Colonic mucosa (tissue), 4 donors: ENCODE measurements around the gene AMBRA1. TPM values are rescaled to one million over a fixed set of nuclear protein-coding genes. Genes with fewer than 3 reads are reported as not detected.

Experiments
- DNase-seq: peaks from one replicate; pipeline ENCODE4 v3.0.0-alpha.2; 2020
- H3K27ac ChIP-seq: fragments of 200-600 bp; one replicate; pipeline ENCODE4 v1.8.0; 2021
- H3K27me3 ChIP-seq: fragments of 200-600 bp; one replicate; pipeline ENCODE4 v1.8.0; 2021
- H3K36me3 ChIP-seq: fragments of 200-600 bp; one replicate; pipeline ENCODE4 v1.8.0; 2021
- H3K4me1 ChIP-seq: fragments of 200-600 bp; one replicate; pipeline ENCODE4 v1.8.0; 2021; ENCODE audit warnings: mild to moderate bottlenecking
- H3K4me3 ChIP-seq: fragments of 200-600 bp; one replicate; pipeline ENCODE4 v1.8.0; 2021
- H3K9ac ChIP-seq, 2 donors: one replicate each; pipeline ENCODE4 v1.7.0; 2013; ENCODE audit warnings: control low read depth in 2 of 2, low read depth in 2 of 2, low read length in 2 of 2
- H3K9me3 ChIP-seq: fragments of 200-600 bp; one replicate; pipeline ENCODE4 v1.8.0; 2021
- CTCF ChIP-seq: fragments of 200-600 bp; IDR thresholded peaks from one replicate; pipeline ENCODE4 v1.8.0; 2022; ENCODE audit warnings: antibody characterized with exemption, mild to moderate bottlenecking
- intact Hi-C: fragments of 100-400 bp; cut with DNase I; formaldehyde crosslinking; loops from one replicate; pipeline ENCODE4 v1.14.1; 2022
- total RNA-seq, 2 donors: library from RNA; stranded (reverse); fragmentation: NEBNext Ultra II Directional in 1 of 2; extraction: Animal tissue kit (Norgen Biotek cat#: 25700) in 1 of 2; gene quantifications; one replicate each; pipeline ENCODE4 v1.2.1, GENCODE V29; 2021
- donor health status: healthy.
- donor health status: DM: no; HTN: no; CAD: no.
- donor health status: DM: no; HTN: no; CAD: no.

Gene AMBRA1
- total RNA-seq, 2 donors from 2014 or later, result 32.7 to 33.8 TPM

- Histone ChIP-seq H3K9me3 (no peaks in the 10 kb centered on the region), H3K27ac (no peak overlapping the region), H3K36me3 (peaks cover 4% of the 10 kb centered on the region), H3K27me3 (no peaks in the 10 kb centered on the region), H3K9ac (no peak overlapping the region), H3K4me1 (no peaks in the 10 kb centered on the region), H3K4me3 (no peak overlapping the region)
- intact Hi-C loops, result no loop called here
- no peak for DNase-seq
- no peak for TF ChIP-seq CTCF
These were observed 179.4 kb downstream of the AMBRA1 start for GRCh38 chr11:46414466-46414796.

- no peak overlapping the region for H3K9ac ChIP-seq
- intact Hi-C loops, result no loop called here
- H3K36me3 ChIP-seq, result peaks cover 4% of the 10 kb centered on the region
- no peaks in the 10 kb centered on the region for H3K4me1 ChIP-seq
- TF ChIP-seq CTCF, result no peak
- no peak for DNase-seq
- no peak overlapping the region for H3K4me3 ChIP-seq
- H3K27ac ChIP-seq, result no peak overlapping the region
- no peaks in the 10 kb centered on the region for H3K9me3 ChIP-seq
- no peaks in the 10 kb centered on the region for H3K27me3 ChIP-seq
These were observed 179.9 kb downstream of the AMBRA1 start for GRCh38 chr11:46413760-46414465.

- TF ChIP-seq CTCF, result no peak
- H3K27ac ChIP-seq, result no peak overlapping the region
- no peaks in the 10 kb centered on the region for H3K27me3 ChIP-seq
- intact Hi-C loops, result no loop called here
- no peak overlapping the region for H3K4me3 ChIP-seq
- H3K4me1 ChIP-seq, result no peaks in the 10 kb centered on the region
- DNase-seq, result no peak
- no peaks in the 10 kb centered on the region for H3K9me3 ChIP-seq
- H3K36me3 ChIP-seq, result no peaks in the 10 kb centered on the region
- no peak overlapping the region for H3K9ac ChIP-seq
These were observed 183.8 kb downstream of the AMBRA1 start for GRCh38 chr11:46410021-46410420.

- no peaks in the 10 kb centered on the region for H3K36me3 ChIP-seq
- H3K9ac ChIP-seq, result no peak overlapping the region
- intact Hi-C loops, result no loop called here
- H3K27ac ChIP-seq, result no peak overlapping the region
- no peak for TF ChIP-seq CTCF
- no peaks in the 10 kb centered on the region for H3K4me1 ChIP-seq
- DNase-seq, result no peak
- H3K4me3 ChIP-seq, result no peak overlapping the region
- no peaks in the 10 kb centered on the region for H3K9me3 ChIP-seq
- H3K27me3 ChIP-seq, result no peaks in the 10 kb centered on the region
These were observed 185.3 kb downstream of the AMBRA1 start for GRCh38 chr11:46408407-46408986.

- Histone ChIP-seq H3K9ac (no peak overlapping the region), H3K36me3 (no peaks in the 10 kb centered on the region), H3K27me3 (no peaks in the 10 kb centered on the region), H3K4me1 (no peaks in the 10 kb centered on the region), H3K9me3 (no peaks in the 10 kb centered on the region), H3K4me3 (no peak overlapping the region), H3K27ac (no peak overlapping the region)
- TF ChIP-seq CTCF, result no peak
- intact Hi-C loops, result no loop called here
- DNase-seq, result no peak
These were observed 186.2 kb downstream of the AMBRA1 start for GRCh38 chr11:46407635-46408034.
